Fibroblast of skin of scalp (primary cell): Measurements from ENCODE around the gene DCBLD1.
"Not testable (repeated sequence)": the region's sequence is repeated elsewhere in the genome, so short reads cannot be mapped to it uniquely, and the experiment has no call there.

Experiments
- DNase-seq: peaks from one replicate; pipeline ENCODE4 v3.0.0-alpha.2; 2013

The DCBLD1 gene

GRCh38 chr6:117502580-117502979, 20.1 kb downstream of the DCBLD1 start:
- peak; percentile 43 for DNase-seq

- DNase-seq = no peak
These were observed 20.7 kb downstream of the DCBLD1 start for GRCh38 chr6:117503211-117503610.

DNA sequence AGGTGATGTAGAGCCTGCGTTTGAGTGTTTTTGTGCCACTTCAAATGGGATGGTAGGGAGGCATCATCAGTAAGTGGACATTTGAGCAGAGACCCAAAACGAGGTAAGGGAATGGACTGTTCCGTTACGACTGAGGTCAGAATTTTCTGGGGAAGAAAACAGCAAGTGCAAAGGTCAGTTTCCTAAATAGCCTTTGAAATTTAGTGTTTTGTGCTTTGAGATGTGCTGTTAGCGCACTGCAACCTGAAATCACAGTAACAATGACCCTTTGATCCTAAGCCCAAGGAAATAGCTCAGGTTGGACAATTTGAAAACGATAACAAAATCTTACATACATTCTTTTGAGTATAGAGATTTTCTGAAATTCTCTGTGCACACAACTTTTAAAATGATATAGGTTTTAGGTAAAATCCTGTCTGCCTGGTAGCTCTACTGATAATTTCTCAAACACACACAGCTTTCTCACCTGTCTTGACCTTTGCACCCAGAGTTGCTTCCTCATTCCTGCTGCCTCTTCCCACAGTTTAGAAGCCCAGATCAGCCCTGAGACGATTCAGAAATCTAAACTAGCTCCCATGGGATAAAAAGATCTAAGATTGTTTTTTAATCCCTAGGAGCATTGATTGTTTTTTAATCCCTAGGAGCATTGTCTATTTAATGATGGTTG, 22.1 kb downstream of the DCBLD1 start:
- DNase-seq = no peak

GRCh38 chr6:117505311-117505710, 22.8 kb downstream of the DCBLD1 start:
- DNase-seq = peak; percentile 37

DNA sequence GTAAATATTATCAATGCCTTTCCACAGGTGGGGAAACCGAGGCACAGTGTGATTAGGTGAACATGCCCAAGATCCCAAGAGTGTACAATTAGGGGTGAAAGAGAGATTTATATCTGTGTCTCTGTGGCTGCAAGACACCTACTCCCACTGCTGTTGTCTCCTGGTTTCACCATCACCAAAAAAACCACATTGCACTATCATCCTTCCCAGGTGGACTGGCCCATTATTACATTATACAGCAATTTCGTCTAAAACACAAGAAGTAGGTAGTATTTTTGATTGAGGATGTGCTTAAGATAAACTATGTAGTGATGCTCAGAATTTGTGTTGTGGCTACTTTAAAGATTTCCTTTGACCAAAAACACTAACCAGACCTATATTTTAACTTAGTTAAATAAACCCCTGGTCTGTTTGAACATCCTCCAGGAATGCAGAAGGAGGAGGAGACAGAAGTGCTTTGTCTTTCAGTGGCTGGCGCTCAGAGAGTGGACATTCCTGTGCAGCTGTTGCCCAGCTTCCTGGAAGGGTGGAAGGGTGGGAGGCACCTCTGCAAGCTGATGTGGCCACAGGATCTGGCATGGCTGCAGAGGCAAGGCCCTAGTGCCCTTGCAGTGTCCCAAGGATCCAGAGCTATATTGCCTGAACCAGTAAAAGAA, 23.8 kb downstream of the DCBLD1 start:
- DNase-seq = no peak

GRCh38 chr6:117506907-117507306, 24.4 kb downstream of the DCBLD1 start:
- no peak for DNase-seq

- DNase-seq = no peak
These were observed 26.0 kb downstream of the DCBLD1 start for GRCh38 chr6:117508450-117508971.

- no peak for DNase-seq
These were observed 26.5 kb downstream of the DCBLD1 start for GRCh38 chr6:117509021-117509420.

DNA sequence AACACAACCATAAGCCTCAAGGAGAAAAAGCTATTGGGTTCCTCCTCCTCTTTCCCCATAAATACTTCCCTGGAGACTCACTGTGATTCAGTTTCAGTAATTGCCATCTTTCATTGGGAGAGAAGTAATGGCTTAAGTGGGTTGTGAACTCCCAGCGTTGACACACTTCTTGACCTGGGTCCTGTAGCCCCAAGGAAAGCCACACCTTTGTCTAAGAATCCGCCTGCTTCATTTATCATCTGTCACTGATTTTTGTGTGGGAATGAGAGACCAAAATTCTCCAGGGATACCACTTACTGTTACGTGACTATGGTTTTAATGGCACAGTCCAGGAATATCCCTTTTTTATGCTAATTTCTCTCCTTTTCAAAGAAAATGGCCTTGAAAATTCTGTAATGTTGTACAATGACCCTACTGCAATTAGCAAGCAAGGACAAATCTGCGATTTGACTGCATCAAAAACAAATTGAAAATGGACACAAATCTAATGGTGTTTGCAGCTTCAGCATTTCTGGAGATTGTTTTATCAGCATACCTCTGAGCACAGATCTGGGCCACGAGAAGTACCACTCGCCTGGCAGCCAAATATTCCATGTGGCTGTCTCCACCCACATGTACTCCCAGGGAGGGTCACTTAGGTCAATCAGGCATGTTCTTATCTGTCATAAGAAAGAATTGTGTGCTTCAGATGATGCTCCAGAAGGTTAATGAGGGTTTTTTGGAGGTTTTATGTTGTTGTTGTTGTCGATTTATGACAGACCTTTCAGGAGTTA, 29.8 kb downstream of the DCBLD1 start:
- DNase-seq = no peak

- DNase-seq = no peak
These were observed 30.6 kb downstream of the DCBLD1 start for GRCh38 chr6:117512987-117513573.

GRCh38 chr6:117513778-117514365, 31.4 kb downstream of the DCBLD1 start:
- DNase-seq = peak; percentile 31

GRCh38 chr6:117514655-117515054, 32.2 kb downstream of the DCBLD1 start:
- DNase-seq = no peak

DNA sequence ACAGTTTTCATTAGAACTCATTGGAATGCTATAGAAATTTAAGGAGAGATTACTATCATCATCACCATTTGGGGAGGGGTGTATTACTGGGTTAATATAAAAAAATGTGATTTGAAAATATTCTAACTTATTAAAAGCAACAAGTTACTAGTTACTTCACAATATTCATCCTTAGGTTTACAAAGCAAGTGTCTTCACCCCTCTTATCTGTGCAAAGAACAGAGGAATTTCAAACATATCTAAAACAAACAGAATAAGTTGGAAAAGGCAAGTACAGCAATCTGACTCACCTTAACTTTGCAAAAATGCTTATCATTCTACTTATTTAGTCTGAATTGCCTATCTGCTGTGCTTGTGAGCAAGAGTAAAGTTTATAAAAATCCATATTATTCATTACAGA, 32.9 kb downstream of the DCBLD1 start:
- DNase-seq = no peak

- DNase-seq = not testable (repeated sequence)
These were observed 35.5 kb downstream of the DCBLD1 start for GRCh38 chr6:117517995-117518394.

- DNase-seq = no peak
These were observed 36.4 kb downstream of the DCBLD1 start for GRCh38 chr6:117518870-117519269.

DNA sequence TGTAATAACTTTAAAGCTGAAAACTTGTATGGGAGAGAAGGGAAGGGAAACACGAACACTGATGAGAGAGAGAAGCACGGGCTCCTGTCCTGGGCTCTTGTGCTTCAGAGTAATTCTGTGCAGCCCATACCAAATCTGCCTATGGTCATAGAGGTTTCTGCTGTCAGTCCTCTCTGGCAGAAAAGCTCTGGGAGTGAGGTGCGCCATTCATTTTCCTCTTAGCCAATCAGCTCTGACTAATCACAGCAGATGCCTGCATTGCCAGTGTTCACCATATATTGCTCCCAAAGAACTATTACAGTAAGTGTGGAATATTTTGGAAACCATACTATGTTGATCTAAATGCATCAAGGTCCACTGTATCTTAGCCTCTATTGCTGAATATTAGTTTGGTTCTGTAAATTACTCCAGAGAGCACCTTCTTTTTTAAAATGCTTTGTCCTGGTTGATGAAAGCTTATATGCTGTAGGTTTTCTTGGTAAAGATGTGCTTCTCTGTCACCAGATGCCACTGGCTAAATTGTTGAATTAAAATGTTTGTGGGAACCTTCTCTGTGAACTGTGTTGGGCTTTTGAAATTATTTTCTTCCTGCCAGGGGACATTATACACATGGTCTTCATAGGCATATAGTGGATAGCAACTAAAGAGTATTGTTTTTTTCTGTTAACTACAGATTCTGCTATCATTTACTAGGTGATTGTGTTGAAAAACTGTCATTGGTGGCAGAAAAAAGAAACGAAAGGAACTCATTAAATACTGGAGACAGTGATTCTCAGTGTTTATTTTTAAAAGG, 38.3 kb downstream of the DCBLD1 start:
- DNase-seq = no peak

DNA sequence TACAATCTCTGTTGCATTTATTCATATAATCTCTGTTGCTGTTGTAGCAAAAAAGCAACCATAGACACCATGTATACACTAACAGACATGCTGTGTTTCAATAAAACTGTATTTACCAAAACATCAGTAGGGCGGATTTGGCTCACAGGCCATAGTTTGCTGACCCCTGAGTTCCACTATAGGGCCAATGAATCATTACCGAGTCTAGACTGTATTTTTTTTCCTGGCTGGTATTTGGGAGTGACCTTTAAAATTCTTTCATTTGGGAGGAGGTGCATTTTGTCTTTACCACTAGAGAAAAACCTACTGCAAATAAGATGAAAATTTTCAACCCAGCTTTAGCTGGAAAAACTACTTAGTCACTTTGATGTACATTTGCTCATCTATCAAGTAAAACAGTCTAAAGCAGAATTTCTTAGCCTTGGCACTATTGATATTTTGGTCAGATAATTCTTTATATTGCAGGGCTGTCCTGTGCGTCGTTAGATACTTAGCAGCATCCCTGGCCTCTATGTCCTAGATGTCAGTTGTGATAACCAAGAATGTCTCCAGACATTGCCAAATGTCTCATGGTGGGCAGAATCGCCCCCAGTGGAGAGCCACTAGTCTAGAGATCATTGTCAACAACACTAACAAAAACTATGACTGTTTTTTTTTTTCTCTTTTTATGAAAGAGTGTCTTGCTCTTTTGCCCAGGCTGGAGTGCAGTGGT, 39.5 kb downstream of the DCBLD1 start:
- DNase-seq = peak; percentile 27

DNA sequence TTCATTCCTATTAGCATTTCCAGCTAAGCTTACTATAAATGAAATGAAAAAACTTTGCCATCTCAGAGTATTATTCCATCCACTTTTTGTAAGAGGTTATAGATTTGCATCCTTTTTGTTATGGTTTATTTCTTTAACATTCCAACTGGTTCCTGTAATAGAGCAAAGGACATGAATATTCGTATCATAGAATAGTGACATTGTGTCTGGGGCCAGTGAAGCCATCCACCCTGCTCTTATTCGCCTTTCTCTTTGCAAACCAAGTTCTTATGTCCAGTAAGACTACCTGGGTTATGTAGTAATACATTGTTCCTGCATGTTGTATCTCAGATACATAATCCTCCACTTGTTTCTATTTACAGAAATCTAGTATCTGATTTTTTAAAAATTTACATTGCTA, 43.1 kb downstream of the DCBLD1 start:
- DNase-seq = no peak

DNA sequence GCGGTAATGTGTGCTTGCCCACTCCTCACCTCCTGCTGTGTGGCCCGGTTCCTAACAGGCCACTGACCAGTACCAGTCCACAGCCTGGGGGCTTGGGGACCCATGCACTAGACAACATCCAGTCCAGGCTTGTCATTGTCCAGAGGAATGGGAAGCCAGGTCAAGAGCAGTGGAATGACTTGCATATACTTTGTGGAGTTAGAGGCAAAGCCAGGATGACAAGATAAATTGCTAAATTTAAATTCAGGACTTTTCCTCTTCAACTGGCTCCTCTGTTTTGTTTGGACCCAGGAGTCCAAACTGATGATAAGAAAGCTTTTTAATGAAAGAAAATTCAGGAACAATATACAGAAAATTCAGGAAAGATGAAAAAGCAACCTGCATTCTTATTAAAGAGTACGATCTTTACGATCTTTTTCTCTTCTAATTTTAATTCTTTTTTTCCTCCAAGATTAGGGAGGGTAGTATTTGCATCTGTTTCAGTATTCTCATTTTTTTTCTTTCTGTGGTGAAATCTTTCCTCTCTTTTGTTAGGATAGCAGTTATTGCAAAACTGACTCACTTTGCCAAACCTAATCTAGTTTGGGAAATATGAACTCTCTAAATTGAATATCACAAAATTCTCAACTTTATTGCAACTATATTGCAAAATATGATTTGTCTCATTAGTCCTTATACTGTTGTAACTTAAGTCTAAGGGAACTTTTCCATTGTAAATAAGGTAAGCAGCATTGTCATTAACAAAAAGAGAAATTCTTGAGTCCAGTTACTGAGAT, 48.2 kb downstream of the DCBLD1 start:
- DNase-seq = no peak

GRCh38 chr6:117531346-117531745, 48.9 kb downstream of the DCBLD1 start:
- peak; percentile 64 for DNase-seq
